ENCODE results near the gene LDHB. TPM values are rescaled to one million over a fixed set of nuclear protein-coding genes. Genes with fewer than 3 reads are reported as not detected.
A peak's percentile ranks its signal among the peaks of the same experiment; 100 is the strongest.

Gene LDHB
- total and polyA plus RNA-seq, 9 of the 15 experiments (the other 6 are each of a cell fraction or from before 2014, with no cell fraction given): 743 to 2,680 (median 968) TPM

DNA sequence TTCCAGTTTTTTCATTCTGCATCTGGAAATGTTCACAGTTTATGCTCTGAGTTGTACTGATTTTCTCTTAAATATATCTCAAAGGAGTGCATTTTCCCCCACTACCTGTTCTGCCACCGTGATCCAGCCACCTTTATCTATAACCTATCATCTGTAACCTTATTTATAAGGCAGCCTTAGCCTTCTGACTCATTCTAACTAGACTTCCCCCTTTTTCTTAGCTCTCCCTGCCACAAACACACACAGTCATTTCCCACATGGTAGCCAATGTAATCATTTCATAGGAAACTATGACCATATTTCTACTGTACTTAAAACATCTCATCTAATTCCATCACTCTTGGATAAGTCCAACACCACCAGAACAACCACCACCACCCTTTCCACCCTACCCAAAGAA is 42.2 kb downstream of the LDHB start:
- WGBS (ENCODE audit: insufficient coverage, low coverage, missing lambda C conversion rate): 0% methylated on average over 1 of the region's 1 CpG
- FAIRE-seq (no peak), ATAC-seq (no peak), DNase-seq (ENCODE audit: extremely low read depth in 1 of 4, low spot score in 3 of 4) (no peak)
- in situ Hi-C loops (cut with MboI) (no loop called here), intact Hi-C loops (cut with micrococcal nuclease) (no loop called here)
- Histone ChIP-seq H3K79me2 (ENCODE audit: control insufficient read depth, insufficient read depth, low read length) (no peaks in the 10 kb centered on the region), H4K20me1 (replicated peaks; ENCODE audit: control insufficient read depth, insufficient read depth, low read length) (no peaks in the 10 kb centered on the region), H3K9me1 (ENCODE audit: control insufficient read depth, insufficient read depth, low read length) (no peaks in the 10 kb centered on the region), H3K4me3 (no peak overlapping the region), H3K27ac (ENCODE audit: extremely low read depth, low read depth, low read length) (no peak overlapping the region), H3K4me2 (ENCODE audit: insufficient read depth, low read length) (no peak overlapping the region), H2AFZ (ENCODE audit: low read depth, low read length) (no peak overlapping the region), H3K9me3 (replicated peaks; ENCODE audit: control insufficient read depth, insufficient read depth, low read depth, low read length) (no peaks in the 10 kb centered on the region), H3K27me3 (ENCODE audit: control insufficient read depth in 2 of 2, insufficient read depth in 2 of 2, low read length in 2 of 2) (no peaks in the 10 kb centered on the region), H3K4me1 (replicated peaks in 1 of 2; ENCODE audit: control insufficient read depth in 2 of 2, insufficient read depth in 2 of 2, low read length in 2 of 2) (no peaks in the 10 kb centered on the region), H3K9ac (ENCODE audit: insufficient read depth in 1 of 2, low read depth in 2 of 2, low read length in 2 of 2) (no peak overlapping the region), H3K36me3 (ENCODE audit: control insufficient read depth, insufficient read depth, low read length) (no peaks in the 10 kb centered on the region)
- BruUV-seq (replicated peaks): no TSS peak
- POLR2A ChIA-PET: no interaction called here
- CTCF ChIA-PET (ENCODE audit: low intra/inter-chr PET ratio): no interaction called here
- TF ChIP-seq CLOCK (CRISPR knock-in tag; IDR thresholded peaks at IDR 0.05; ENCODE audit: borderline replicate concordance): no peak
- TF ChIP-seq TRIM28 (IDR thresholded peaks at IDR 0.05): no peak
- no peak for TF ChIP-seq PURB (CRISPR knock-in tag; IDR thresholded peaks at IDR 0.05; ENCODE audit: low read depth)
- TF ChIP-seq SPI1 (IDR thresholded peaks at IDR 0.05; ENCODE audit: borderline replicate concordance, low read depth, low read length): peak; percentile 53; the same call in 1 of the 2 replicates
- TF ChIP-seq C11orf30 (IDR thresholded peaks at IDR 0.05; ENCODE audit: low read depth): no peak
- TF ChIP-seq, protein P1, sequence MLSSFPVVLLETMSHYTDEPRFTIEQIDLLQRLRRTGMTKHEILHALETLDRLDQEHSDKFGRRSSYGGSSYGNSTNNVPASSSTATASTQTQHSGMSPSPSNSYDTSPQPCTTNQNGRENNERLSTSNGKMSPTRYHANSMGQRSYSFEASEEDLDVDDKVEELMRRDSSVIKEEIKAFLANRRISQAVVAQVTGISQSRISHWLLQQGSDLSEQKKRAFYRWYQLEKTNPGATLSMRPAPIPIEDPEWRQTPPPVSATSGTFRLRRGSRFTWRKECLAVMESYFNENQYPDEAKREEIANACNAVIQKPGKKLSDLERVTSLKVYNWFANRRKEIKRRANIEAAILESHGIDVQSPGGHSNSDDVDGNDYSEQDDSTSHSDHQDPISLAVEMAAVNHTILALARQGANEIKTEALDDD (IDR thresholded peaks at IDR 0.05): 0 out of 2 replicates have a peak, but pooled peaks have one; percentile 25
- TF ChIP-seq ASH1L (IDR thresholded peaks at IDR 0.05; ENCODE audit: borderline replicate concordance, low read depth, partially characterized antibody): no peak
- TF ChIP-seq TCF7 (IDR thresholded peaks at IDR 0.05; ENCODE audit: borderline replicate concordance): no peak
- TF ChIP-seq THRB (CRISPR knock-in tag; conservative IDR thresholded peaks at IDR 0.05): no peak

Measured in K562 (cell line).